OCI-LY3 (cell line): ENCODE data around the gene RSRP1.

Experiments used
- EZH2phosphoT487 ChIP-seq: fragments of 200-600 bp; shearing (Covaris generic); IDR thresholded peaks from 2 replicates; pipeline ENCODE4 v1.6.1; 2018; ENCODE audit warnings: antibody characterized with exemption, mixed run types, low read depth
- TF ChIP-seq, protein P1 (sequence below): fragments of 200-600, 300-600 bp; sonication (generic); IDR thresholded peaks from 2 replicates; pipeline ENCODE4 v1.5.1; 2014; ENCODE audit warnings: antibody characterized with exemption, low read length, low read depth

GRCh38 chr1:25210728-25211127 is 36.5 kb downstream of the RSRP1 start:
- TF ChIP-seq, protein P1, sequence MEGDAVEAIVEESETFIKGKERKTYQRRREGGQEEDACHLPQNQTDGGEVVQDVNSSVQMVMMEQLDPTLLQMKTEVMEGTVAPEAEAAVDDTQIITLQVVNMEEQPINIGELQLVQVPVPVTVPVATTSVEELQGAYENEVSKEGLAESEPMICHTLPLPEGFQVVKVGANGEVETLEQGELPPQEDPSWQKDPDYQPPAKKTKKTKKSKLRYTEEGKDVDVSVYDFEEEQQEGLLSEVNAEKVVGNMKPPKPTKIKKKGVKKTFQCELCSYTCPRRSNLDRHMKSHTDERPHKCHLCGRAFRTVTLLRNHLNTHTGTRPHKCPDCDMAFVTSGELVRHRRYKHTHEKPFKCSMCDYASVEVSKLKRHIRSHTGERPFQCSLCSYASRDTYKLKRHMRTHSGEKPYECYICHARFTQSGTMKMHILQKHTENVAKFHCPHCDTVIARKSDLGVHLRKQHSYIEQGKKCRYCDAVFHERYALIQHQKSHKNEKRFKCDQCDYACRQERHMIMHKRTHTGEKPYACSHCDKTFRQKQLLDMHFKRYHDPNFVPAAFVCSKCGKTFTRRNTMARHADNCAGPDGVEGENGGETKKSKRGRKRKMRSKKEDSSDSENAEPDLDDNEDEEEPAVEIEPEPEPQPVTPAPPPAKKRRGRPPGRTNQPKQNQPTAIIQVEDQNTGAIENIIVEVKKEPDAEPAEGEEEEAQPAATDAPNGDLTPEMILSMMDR: no peak
- no peak for TF ChIP-seq EZH2phosphoT487
